Stimulated activated CD8-positive, alpha-beta memory T cell treated with anti-CD3 and anti-CD28 coated beads, Interleukin-12 subunit alpha, Interleukin-12 subunit beta, amount 100 ng/mL, for 24 hours (primary cell): ENCODE data around the gene INPP4B.
"Not testable (repeated sequence)": the region's sequence is repeated elsewhere in the genome, so short reads cannot be mapped to it uniquely, and the experiment has no call there.

ENCODE experiments used
- DNase-seq: peaks from one replicate; pipeline ENCODE4 v3.0.0-alpha.2; 2020; ENCODE audit errors: extremely low read depth

Gene INPP4B

DNA sequence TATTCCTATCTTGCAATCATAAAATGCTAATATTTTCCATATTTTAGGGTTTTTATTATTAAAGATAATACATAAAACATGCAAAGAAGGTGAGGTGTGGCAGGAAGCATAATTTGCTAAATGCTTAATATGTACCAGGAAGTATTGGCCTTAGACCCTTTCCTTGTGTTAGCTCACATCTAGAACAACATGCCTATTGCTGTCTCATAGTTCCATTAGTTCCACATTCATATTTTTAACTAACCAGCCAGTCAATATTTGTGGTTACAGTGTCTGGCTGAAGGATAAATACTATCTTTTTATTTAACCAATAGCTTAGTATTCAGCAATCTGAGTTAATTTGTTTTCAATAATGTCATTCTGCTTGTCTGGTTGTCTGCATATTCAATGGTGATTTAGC is 432.6 kb downstream of the INPP4B start:
- DNase-seq, result no peak

DNA sequence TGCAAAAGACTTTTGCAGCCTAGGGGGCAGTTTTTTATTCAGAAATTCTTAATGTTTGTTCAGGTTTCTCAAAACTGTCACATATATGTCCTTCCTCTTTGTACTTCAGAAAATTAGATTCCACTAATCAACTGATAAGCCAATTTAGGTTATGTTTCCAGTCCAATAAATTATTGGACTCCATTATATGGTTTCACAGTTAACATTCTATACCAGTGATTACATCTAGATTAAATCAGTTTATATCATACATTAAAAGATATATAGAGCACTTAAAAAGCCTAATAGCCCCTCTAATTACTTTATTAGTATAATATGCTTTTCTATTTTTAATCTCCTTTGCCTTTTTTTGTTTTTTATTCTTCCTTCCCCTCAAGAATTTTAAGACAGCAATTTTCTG is 434.1 kb downstream of the INPP4B start:
- DNase-seq, result no peak

- DNase-seq, result no peak
Measured at GRCh38 chr4:142408003-142408441, 438.1 kb downstream of the INPP4B start.

GRCh38 chr4:142407596-142407995 is 438.5 kb downstream of the INPP4B start:
- no peak for DNase-seq

- DNase-seq, result no peak
Measured at GRCh38 chr4:142406917-142407501, 439.1 kb downstream of the INPP4B start.

GRCh38 chr4:142406499-142406835 is 439.6 kb downstream of the INPP4B start:
- DNase-seq, result no peak

DNA sequence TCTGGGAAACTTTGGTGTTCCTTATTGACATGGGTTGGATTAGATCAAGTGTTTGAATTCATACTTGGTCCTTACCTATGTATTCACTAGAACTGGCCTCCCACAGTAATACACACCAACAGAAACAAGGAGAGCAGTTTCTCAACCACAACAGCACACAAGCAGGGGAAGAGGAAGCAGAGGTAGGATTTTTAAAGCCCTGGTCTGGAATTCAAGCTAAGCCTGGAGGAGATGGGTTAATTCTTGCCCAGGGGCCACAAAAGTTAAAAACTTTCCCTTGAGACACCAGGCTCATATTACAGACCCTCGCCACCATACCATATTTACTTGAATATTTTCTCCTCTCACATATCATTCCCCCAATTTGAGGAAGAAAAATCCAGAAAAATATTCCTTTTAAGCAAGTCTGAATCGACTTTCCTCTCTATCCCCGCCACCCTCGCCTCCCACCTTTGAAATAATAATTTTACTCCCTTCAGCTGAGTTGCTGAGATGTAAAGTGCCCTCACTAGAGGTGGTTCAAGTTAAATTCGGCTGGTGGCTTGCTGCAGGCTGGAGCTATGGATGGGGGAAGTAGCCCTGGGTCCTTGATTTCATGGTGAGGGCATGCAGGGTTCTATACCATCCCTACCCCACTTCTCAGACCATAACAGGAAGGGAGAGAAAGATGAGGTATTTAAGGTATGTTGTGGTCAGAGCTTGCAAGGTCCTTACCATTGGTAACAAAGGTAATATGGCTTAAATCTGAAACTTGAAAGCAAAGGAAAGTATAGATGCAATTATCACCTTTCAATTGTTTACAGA is 440.2 kb downstream of the INPP4B start:
- no peak for DNase-seq

- DNase-seq, result peak; percentile 14
Measured at GRCh38 chr4:142405021-142405694, 440.9 kb downstream of the INPP4B start.

DNA sequence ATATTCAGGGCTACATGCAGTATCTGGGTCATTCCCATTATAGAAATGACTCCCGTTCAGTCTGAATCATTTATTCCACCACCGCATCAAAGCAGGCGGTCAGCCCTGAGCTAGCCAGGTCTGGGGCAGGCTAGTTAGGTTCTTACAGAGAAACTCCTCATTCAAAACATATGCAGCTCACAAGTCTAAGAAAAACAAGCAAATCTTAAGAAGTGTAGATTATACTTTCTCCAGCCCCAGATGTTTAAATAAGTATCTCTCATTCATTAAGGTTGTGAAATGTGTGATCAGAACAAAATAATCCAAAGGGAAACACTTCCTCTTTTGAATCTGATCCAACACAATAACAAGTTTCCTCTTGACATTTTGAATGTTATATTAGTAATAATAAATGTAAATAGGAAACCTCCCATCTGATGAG is 441.9 kb downstream of the INPP4B start:
- DNase-seq, result peak; percentile 19

- no peak for DNase-seq
Measured at GRCh38 chr4:142402900-142403299, 443.2 kb downstream of the INPP4B start.

- DNase-seq, result no peak
Measured at GRCh38 chr4:142402156-142402555, 443.9 kb downstream of the INPP4B start.

- not testable (repeated sequence) for DNase-seq
Measured at GRCh38 chr4:142397364-142397991, 448.6 kb downstream of the INPP4B start.

DNA sequence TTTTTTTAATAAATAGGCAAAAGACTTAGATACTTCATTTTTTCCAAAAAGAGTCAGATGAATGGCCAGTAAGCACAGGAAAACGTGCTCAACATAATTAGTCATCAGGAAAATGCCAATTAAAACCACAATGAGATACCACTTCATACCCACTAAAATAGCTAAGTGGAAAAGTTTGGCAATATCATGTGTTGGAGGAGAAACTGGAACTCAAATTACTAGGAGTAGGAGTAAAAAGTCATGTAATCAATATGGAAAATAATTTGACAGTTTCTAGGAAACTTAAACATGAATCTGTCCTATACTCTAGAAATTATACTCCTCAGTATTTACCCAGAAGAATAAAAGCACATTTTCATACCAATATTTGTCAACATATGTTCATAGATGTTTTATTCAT is 449.8 kb downstream of the INPP4B start:
- DNase-seq, result no peak

DNA sequence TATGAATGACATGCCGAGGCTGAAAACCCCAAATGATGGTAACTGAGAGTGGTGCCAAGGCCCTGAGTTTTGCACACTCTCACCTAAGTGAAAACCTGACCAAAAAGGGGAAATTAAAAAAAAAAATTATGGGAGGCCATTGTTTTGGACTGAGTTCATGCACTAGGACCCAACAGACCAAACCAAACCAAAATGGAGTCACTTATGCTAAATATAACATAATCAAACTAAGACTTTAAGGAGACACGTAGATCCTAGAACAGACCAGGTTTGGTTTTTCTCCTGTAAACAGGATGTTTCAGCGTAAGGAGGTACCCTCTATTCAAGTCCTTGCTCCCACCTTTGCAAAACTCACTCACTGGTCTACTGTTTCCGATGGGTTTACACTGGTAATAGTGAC is 453.0 kb downstream of the INPP4B start:
- no peak for DNase-seq

DNA sequence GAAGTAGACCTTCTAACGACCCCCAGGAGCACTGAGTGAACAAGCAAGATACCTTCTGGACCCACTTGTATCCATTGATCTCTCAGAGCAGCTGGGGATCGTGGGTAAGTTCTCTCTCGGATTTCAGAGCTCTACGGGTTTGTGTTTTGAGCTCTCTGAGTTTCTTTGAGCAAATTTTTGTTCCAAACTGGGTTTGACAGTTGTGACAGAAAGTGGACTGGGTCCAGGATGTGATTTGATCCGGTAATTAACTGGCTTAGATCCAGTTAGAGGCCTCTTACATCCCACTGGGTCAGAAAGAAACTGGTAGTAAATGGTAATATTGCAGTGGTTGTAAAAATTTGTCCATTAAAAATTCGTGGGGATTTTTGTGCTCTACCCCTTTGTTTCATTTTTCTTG is 459.2 kb downstream of the INPP4B start:
- DNase-seq, result no peak

DNA sequence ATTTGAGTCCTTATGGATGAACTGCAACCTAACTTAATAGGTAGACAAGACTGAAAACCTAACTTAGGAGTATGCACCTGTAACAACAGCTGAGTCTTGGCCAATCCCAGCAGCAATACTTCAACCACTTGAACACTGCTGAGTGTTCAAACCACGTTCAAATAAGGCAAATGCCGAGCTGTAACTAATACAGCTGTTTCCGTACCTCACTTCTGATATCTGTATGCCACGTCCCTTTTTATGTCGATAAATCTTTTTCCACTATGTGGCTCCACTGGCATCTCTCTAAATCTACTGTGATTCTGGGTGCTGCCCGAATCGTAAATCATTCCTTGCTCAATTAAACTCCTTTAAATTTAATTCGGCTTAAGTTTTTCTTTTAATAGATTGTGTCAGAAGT is 459.7 kb downstream of the INPP4B start:
- no peak for DNase-seq

DNA sequence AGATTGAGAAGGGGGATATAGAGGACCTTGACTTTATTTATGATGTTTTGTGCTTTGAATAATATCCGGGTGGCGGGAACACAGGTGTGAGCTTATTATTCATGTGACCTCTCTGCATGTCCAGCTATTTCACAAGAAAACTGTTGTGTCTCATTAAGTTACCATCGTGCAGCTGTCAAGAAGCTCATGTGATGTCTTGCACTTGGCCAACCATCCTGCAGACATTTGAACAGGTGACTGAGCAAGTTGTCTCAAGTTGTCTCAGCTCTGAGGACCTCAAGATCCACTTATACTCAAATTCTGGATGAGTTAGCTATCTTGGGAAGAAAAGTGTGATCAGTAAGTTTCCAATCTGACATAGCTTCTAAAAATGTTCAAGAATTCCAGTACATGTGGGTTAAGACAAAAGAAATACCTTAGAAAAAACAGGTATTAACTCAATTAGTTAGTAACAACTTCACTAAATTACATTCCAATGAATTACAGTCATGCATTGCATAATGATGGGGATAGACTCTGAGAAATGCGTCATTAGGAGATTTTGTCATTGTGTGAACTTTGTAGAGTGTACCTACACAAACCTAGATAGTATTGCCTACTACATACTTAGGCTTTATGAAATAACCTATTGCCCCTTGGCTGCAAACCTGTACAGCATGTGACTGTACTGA is 462.2 kb downstream of the INPP4B start:
- no peak for DNase-seq

DNA sequence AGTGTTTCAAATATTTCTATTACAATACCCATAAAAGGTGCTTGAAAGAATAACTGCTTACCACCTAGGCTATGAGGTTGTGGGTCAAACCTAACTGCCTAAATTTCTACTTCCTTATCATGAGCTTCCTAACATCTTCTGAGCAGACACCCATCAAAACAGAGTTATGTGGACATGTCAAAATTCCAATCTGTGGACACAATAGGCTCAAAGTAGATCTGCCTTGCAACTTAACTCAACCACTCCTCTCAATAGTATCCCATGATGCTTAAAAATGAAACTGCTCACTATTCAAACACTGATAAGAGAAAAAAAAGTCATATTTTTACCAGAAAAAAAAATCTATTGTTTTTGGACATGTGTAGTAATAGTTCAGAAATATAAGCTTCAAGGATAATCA is 462.7 kb downstream of the INPP4B start:
- no peak for DNase-seq

DNA sequence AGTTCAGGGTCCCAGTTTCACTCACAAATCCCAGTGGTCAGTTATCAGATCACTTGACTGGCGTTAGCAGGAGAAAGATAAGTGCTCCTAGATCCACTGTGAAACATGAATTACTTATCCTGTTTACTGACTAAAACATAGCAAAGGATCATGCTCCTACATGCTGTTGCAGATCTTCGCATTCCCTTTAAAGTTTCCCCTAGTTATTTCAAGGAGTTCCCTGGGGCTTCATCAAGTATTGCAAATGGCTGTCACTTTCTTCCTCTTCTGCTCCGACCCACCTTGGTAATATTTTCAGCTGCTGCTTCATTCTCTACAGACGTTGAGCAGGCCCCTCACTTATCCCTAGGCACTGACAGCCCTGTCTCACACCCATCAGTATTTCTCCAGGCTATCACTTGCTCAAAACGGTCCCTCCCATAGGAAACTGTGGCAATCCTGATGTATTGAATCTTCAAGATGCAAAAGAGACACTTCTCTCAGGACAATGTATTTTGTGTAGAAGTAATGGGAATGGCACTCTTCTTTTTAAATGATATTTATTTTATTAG is 466.0 kb downstream of the INPP4B start:
- DNase-seq, result no peak

DNA sequence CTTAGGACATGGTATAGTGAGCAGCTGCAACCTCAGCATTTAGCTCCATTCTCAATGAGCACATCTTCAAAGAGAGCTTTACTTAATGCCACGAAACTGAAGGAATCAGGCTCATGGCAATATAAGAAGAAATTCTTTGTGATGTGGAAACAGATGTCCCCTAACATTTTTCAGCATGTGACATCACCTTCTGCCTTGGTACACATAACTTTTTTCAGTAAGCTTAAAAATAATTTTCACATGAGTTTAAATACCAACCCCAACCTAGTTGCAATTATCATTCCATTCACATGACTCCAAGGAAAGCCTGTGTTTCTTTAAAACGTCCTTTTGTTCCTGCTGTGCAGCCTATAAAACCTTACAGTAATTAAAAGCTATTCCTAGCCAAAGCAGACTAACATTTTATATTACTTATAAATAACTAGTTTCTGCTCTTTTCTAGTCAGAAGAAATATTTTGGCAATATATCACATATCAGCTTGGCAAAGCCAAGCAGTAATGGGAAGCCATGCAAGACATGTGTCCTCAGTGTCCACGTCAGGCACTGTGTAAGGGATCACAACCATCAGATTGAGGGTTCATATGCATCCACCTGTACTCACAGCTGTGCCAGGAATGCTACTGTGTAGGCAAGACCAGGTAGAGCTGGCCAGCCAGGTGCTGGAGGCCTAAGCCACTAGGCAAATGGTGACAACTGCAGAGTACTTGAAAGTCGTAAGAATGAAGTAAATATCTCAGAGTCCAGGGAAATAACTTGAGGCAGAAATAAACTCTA is 466.6 kb downstream of the INPP4B start:
- DNase-seq, result no peak

DNA sequence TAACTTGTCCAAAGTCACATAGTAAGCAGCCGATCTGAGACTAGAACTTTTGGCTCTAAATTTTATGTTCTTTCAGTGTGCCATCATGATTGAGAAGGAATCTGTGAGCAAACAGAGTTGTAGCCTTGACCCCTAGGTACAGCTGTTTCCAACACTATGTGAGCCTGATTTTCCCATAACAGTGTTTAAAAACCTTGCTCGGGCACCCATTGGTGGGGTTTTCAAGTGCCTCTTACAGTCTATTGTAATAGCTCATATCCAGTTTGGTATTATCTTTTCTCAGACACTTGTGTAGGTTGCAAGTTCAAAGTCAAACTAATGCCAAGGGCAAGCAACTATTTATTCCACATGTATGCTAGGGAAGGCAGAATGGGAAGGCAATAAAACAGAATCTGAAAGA is 467.9 kb downstream of the INPP4B start:
- no peak for DNase-seq
